Endothelial cell (in vitro differentiated cells): ENCODE data around the gene TMEM147. TPM values are rescaled to one million over a fixed set of nuclear protein-coding genes. Genes with fewer than 3 reads are reported as not detected.

Source experiments
- DNase-seq: peaks from one replicate; pipeline ENCODE4 v3.0.0; 2021; ENCODE audit warnings: low spot score
- H3K27ac Mint-ChIP-seq: one replicate; pipeline ENCODE4 v1.8.0; 2021; ENCODE audit warnings: mixed read lengths, inconsistent platforms; ENCODE audit not compliant: unreplicated experiment
- H3K27me3 Mint-ChIP-seq: one replicate; pipeline ENCODE4 v1.8.0; 2021; ENCODE audit warnings: mild to moderate bottlenecking, moderate library complexity, mixed read lengths, inconsistent platforms; ENCODE audit not compliant: unreplicated experiment
- H3K36me3 Mint-ChIP-seq: one replicate; pipeline ENCODE4 v1.8.0; 2021; ENCODE audit warnings: mild to moderate bottlenecking, low read depth, mixed read lengths, inconsistent platforms; ENCODE audit not compliant: unreplicated experiment
- H3K4me1 Mint-ChIP-seq: one replicate; pipeline ENCODE4 v1.8.0; 2021; ENCODE audit warnings: mild to moderate bottlenecking, mixed read lengths, inconsistent platforms; ENCODE audit not compliant: unreplicated experiment
- H3K4me3 Mint-ChIP-seq: one replicate; pipeline ENCODE4 v1.8.0; 2021; ENCODE audit warnings: mild to moderate bottlenecking, mixed read lengths, inconsistent platforms; ENCODE audit not compliant: unreplicated experiment
- H3K9me3 Mint-ChIP-seq: one replicate; pipeline ENCODE4 v1.8.0; 2021; ENCODE audit warnings: mixed read lengths, inconsistent platforms; ENCODE audit not compliant: unreplicated experiment
- CTCF ChIP-seq: fragments of 200-600 bp; sonication (generic); IDR thresholded peaks from one replicate; pipeline ENCODE4 v1.5.0; 2021; ENCODE audit warnings: antibody characterized with exemption; ENCODE audit not compliant: unreplicated experiment
- total RNA-seq: library from RNA; stranded (reverse); fragmentation: NEBNext Ultra II Directional; extraction: Animal tissue kit (Norgen Biotek cat#: 25700); gene quantifications from one replicate; pipeline ENCODE4 v1.2.1, GENCODE V29; 2021; ENCODE audit not compliant: unreplicated experiment

The TMEM147 gene
- total RNA-seq, 1 donor from 2014 or later = 62.0 TPM

- DNase-seq = no peak
- Mint-ChIP-seq H3K36me3 (peaks cover 7% of the 10 kb centered on the region), H3K27me3 (peaks cover 16% of the 10 kb centered on the region), H3K9me3 (no peaks in the 10 kb centered on the region), H3K27ac (no peak overlapping the region), H3K4me1 (no peaks in the 10 kb centered on the region), H3K4me3 (no peak overlapping the region)
- no peak for TF ChIP-seq CTCF
These were observed 19.6 kb upstream of the TMEM147 start for GRCh38 chr19:35525873-35526272.

- TF ChIP-seq CTCF = no peak
- no peak for DNase-seq
- peaks cover 16% of the 10 kb centered on the region for H3K27me3 Mint-ChIP-seq
- no peaks in the 10 kb centered on the region for H3K9me3 Mint-ChIP-seq
- H3K36me3 Mint-ChIP-seq = peaks cover 10% of the 10 kb centered on the region
- H3K27ac Mint-ChIP-seq = peak within 1 kb of the TSS; percentile 72
- no peaks in the 10 kb centered on the region for H3K4me1 Mint-ChIP-seq
- no peak within 1 kb of the TSS for H3K4me3 Mint-ChIP-seq
These were observed 17.0 kb upstream of the TMEM147 start, which contains the start of gene SBSN for GRCh38 chr19:35528218-35529038. Gene SBSN (minus strand): TSS chr19:35528311. CDS start chr19:35528281, 30 bp downstream.

GRCh38 chr19:35529241-35530218 is 15.9 kb upstream of the TMEM147 start:
- Mint-ChIP-seq H3K4me3 (no peak overlapping the region), H3K27me3 (peaks cover 16% of the 10 kb centered on the region), H3K27ac (no peak overlapping the region), H3K36me3 (peaks cover 10% of the 10 kb centered on the region), H3K9me3 (no peaks in the 10 kb centered on the region), H3K4me1 (no peaks in the 10 kb centered on the region)
- DNase-seq = no peak
- no peak for TF ChIP-seq CTCF

GRCh38 chr19:35531291-35531690 is 14.1 kb upstream of the TMEM147 start:
- DNase-seq = no peak
- Mint-ChIP-seq H3K9me3 (no peaks in the 10 kb centered on the region), H3K4me3 (no peak overlapping the region), H3K36me3 (peaks cover 10% of the 10 kb centered on the region), H3K27ac (no peak overlapping the region), H3K4me1 (no peaks in the 10 kb centered on the region), H3K27me3 (peaks cover 13% of the 10 kb centered on the region)
- no peak for TF ChIP-seq CTCF
